NCI-H69 (cell line): ENCODE data around the gene TBKBP1.

Source experiments
- DNase-seq: peaks from one replicate; lab custom pipeline; 2025; lab: John Stamatoyannopoulos, UW

TBKBP1 gene

GRCh38 chr17:47699536-47699840 lies 5.5 kb downstream of the TBKBP1 start:
- no peak for DNase-seq

GRCh38 chr17:47700471-47701449 lies 6.8 kb downstream of the TBKBP1 start:
- no peak for DNase-seq

- no peak for DNase-seq
These were observed 7.6 kb downstream of the TBKBP1 start for GRCh38 chr17:47701608-47702007.

GRCh38 chr17:47702391-47702995 lies 8.5 kb downstream of the TBKBP1 start:
- DNase-seq: no peak

- no peak for DNase-seq
These were observed 9.2 kb downstream of the TBKBP1 start for GRCh38 chr17:47703191-47703591.

GRCh38 chr17:47703671-47704070 lies 9.7 kb downstream of the TBKBP1 start:
- no peak for DNase-seq

GRCh38 chr17:47704116-47704515 lies 10.2 kb downstream of the TBKBP1 start:
- no peak for DNase-seq

GRCh38 chr17:47704736-47705135 lies 10.8 kb downstream of the TBKBP1 start:
- DNase-seq: no peak

GRCh38 chr17:47705536-47706530 lies 11.9 kb downstream of the TBKBP1 start:
- DNase-seq: no peak

- DNase-seq: no peak
These were observed 13.3 kb downstream of the TBKBP1 start for GRCh38 chr17:47707056-47707804.

GRCh38 chr17:47707884-47708283 lies 13.9 kb downstream of the TBKBP1 start:
- no peak for DNase-seq

- no peak for DNase-seq
These were observed 14.4 kb downstream of the TBKBP1 start for GRCh38 chr17:47708312-47708863.

- DNase-seq: no peak
These were observed 15.0 kb downstream of the TBKBP1 start for GRCh38 chr17:47708864-47709541.

GRCh38 chr17:47709594-47709993 lies 15.6 kb downstream of the TBKBP1 start:
- no peak for DNase-seq

- DNase-seq: no peak
These were observed 17.6 kb downstream of the TBKBP1 start for GRCh38 chr17:47711366-47712099.

GRCh38 chr17:47712330-47713023 lies 18.5 kb downstream of the TBKBP1 start:
- DNase-seq: no peak

- DNase-seq: peak; percentile 22
These were observed 20.2 kb downstream of the TBKBP1 start for GRCh38 chr17:47713980-47714700.

- DNase-seq: no peak
These were observed 20.9 kb downstream of the TBKBP1 start for GRCh38 chr17:47714773-47715396.
